Superior temporal gyrus (tissue), 1 donor: ENCODE measurements around the gene HMGB1.
A peak's percentile ranks its signal among the peaks of the same experiment; 100 is the strongest.
"Not testable (repeated sequence)": the region's sequence is repeated elsewhere in the genome, so short reads cannot be mapped to it uniquely, and the experiment has no call there.

Experiments
- DNase-seq: peaks from one replicate; pipeline ENCODE4 v3.0.0-alpha.2; 2016; ENCODE audit errors: extremely low spot score

Gene HMGB1

GRCh38 chr13:30466358-30466714 lies 600 bp upstream of the HMGB1 start:
- no peak for DNase-seq

GRCh38 chr13:30465343-30465592 lies 468 bp downstream of the HMGB1 start:
- no peak for DNase-seq

GRCh38 chr13:30464496-30465342 lies 1.0 kb downstream of the HMGB1 start:
- peak; percentile 67 for DNase-seq

GRCh38 chr13:30463787-30464495 lies 1.8 kb downstream of the HMGB1 start:
- peak; percentile 80 for DNase-seq

- peak; percentile 76 for DNase-seq
Measured at GRCh38 chr13:30461279-30462066, 4.3 kb downstream of the HMGB1 start.

GRCh38 chr13:30457306-30457891 lies 8.3 kb downstream of the HMGB1 start:
- no peak for DNase-seq

- no peak for DNase-seq
Measured at GRCh38 chr13:30456290-30456689, 9.4 kb downstream of the HMGB1 start.

GRCh38 chr13:30454991-30455390 lies 10.7 kb downstream of the HMGB1 start:
- DNase-seq, result no peak

- DNase-seq, result no peak
Measured at GRCh38 chr13:30453727-30454126, 12.0 kb downstream of the HMGB1 start.

GRCh38 chr13:30451476-30451875 lies 14.3 kb downstream of the HMGB1 start:
- DNase-seq, result not testable (repeated sequence)

- no peak for DNase-seq
Measured at GRCh38 chr13:30450066-30450465, 15.7 kb downstream of the HMGB1 start.

GRCh38 chr13:30448441-30448840 lies 17.3 kb downstream of the HMGB1 start:
- DNase-seq, result no peak

- no peak for DNase-seq
Measured at GRCh38 chr13:30446126-30446500, 19.6 kb downstream of the HMGB1 start.

- DNase-seq, result no peak
Measured at GRCh38 chr13:30443957-30444404, 21.8 kb downstream of the HMGB1 start.

- not testable (repeated sequence) for DNase-seq
Measured at GRCh38 chr13:30443491-30443890, 22.2 kb downstream of the HMGB1 start.

- DNase-seq, result no peak
Measured at GRCh38 chr13:30442926-30443325, 22.8 kb downstream of the HMGB1 start.

- no peak for DNase-seq
Measured at GRCh38 chr13:30440910-30441703, 24.6 kb downstream of the HMGB1 start.

- no peak for DNase-seq
Measured at GRCh38 chr13:30438286-30438685, 27.4 kb downstream of the HMGB1 start.

- no peak for DNase-seq
Measured at GRCh38 chr13:30437177-30437576, 28.6 kb downstream of the HMGB1 start.

- DNase-seq, result no peak
Measured at GRCh38 chr13:30435911-30436451, 29.8 kb downstream of the HMGB1 start.

- no peak for DNase-seq
Measured at GRCh38 chr13:30431269-30431940, 34.3 kb downstream of the HMGB1 start.
